Muscle of leg (tissue), 11 donors: ENCODE results near the gene RGS14. TPM values are rescaled to one million over a fixed set of nuclear protein-coding genes. Genes with fewer than 3 reads are reported as not detected.

ENCODE experiments used
- DNase-seq: peaks from one replicate; pipeline ENCODE4 v3.0.0; 2013
- H3K27ac ChIP-seq: one replicate; pipeline ENCODE4 v1.5.1; 2013; ENCODE audit warnings: mild to moderate bottlenecking, low read length, control low read depth
- H3K27me3 ChIP-seq: one replicate; pipeline ENCODE4 v1.6.1; 2013; ENCODE audit warnings: low read length; ENCODE audit not compliant: control insufficient read depth, insufficient read depth
- H3K36me3 ChIP-seq: one replicate; pipeline ENCODE4 v1.6.1; 2013; ENCODE audit warnings: low read length; ENCODE audit not compliant: control insufficient read depth, insufficient read depth
- H3K4me1 ChIP-seq: one replicate; pipeline ENCODE4 v1.6.1; 2013; ENCODE audit warnings: low read length; ENCODE audit not compliant: control insufficient read depth, insufficient read depth
- H3K4me3 ChIP-seq: one replicate; pipeline ENCODE4 v1.5.1; 2013; ENCODE audit warnings: low read length, control low read depth
- H3K9me3 ChIP-seq: replicated peaks from 2 replicates; pipeline ENCODE4 v1.6.1; 2013; ENCODE audit warnings: low read depth, low read length; ENCODE audit not compliant: control insufficient read depth
- WGBS: methylation state at CpG from one replicate; pipeline ENCODE4 v1.1.5; 2013; ENCODE audit warnings: missing lambda C conversion rate; ENCODE audit not compliant: insufficient coverage; 5-methylcytosine and 5-hydroxymethylcytosine counted together
- polyA plus RNA-seq, 8 donors: library from polyadenylated mRNA; unstranded; fragments of 120-200 nt; gene quantifications; one replicate each; pipeline versions ENCODE4 v1.2.1 to v1.2.3, GENCODE V29; 2013; ENCODE audit warnings: inconsistent platforms in 1 of 8, low replicate concordance in 1 of 8; ENCODE audit not compliant: insufficient read length in 8 of 8, insufficient read depth in 1 of 8
- total RNA-seq: library from RNA; stranded (reverse); fragments of 120-200 nt; gene quantifications from one replicate; pipeline ENCODE4 v1.2.4, GENCODE V29; 2013

RGS14 gene
- total and polyA plus RNA-seq, 9 donors = 10.4 to 17.2 (median 12.9) TPM

- Histone ChIP-seq H3K36me3 (no peaks in the 10 kb centered on the region), H3K9me3 (no peaks in the 10 kb centered on the region), H3K4me3 (no peak overlapping the region), H3K27me3 (peaks cover 86% of the 10 kb centered on the region), H3K4me1 (peaks cover 40% of the 10 kb centered on the region), H3K27ac (no peak overlapping the region)
- peak; percentile 37 for DNase-seq
- WGBS = 5% methylated on average over 38 of the region's 49 CpGs
Measured at GRCh38 chr5:177402271-177403043, 44.7 kb downstream of the RGS14 start.

DNA sequence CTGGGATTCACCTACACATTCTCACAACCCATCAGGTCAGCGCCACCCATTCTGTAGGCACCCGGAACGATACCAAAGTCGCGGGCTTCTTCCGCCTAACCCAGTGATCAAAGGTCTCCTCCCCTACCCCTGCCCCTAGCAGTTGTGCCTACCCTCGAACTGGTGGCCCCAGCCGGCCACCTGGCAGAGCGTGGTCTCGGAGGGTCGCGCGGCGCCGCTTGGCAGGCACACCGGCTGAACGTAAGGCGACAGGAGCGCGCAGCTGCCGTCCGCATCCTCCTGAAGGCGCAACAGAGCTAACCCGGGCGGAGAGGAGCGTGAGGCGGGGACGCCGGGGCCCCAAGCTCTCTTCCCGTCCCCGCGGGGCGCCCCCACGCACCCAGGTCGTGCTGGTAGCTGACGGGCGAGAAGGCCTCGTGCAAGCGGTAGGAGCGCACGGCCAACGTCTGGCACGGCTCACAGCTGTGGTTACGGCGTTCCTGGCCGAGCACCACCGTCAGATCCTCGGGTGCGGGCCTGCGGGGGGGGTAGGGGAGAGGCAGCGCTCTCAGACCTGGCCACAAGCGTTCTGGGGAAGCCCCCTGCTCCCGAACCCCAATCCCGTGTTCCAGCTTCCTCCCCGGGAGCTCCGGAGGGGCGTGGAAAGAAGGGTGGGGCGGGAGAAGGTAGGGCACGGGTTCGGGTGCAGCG lies 45.5 kb downstream of the RGS14 start:
- H3K27ac ChIP-seq = no peak overlapping the region
- WGBS = 2% methylated on average over 56 of the region's 61 CpGs
- peaks cover 40% of the 10 kb centered on the region for H3K4me1 ChIP-seq
- peak overlapping the region; percentile 50 for H3K4me3 ChIP-seq
- no peaks in the 10 kb centered on the region for H3K36me3 ChIP-seq
- H3K9me3 ChIP-seq = no peaks in the 10 kb centered on the region
- no peak for DNase-seq
- H3K27me3 ChIP-seq = peaks cover 81% of the 10 kb centered on the region

DNA sequence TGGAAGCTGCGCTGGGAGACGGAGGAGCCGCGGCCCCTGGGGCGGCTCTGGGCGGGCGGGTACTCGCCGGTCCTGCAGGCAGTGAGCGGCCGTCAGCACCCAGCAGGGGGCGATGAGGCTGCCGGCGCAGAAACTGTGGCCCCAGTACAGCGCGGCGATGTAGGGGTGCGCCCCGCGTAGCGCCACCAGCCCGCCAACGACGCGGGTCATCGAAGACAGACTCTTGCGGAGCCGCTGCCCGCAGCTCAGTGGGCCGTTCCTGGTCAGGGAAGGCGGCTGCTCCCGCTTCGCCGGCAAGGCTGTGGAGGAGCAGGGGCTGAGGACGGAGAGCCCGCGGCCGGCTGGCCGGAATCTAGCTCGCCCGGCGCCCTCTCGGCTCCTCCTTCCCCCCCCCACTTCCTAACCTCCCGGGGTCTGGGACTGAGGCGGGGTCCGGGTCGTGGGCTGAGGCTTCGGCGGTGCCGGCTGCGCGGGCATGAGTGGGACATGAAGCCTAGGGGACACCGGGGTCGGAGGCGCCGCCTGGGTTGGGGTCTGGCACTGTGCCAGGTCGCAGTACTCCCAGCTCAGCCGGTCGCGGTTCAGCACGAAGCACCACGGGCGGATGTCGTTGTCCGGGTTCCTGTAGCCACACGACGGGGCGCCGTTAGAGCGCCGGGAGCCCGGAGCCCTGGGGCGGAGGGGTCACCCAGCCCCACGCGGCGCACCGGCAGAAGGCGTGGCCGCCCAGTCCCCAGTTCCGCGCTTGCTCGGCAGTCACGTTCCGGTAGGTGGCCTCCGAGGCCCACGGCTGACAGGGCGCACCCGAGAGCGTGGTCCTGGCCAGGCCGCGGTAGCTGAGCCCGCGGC lies 46.3 kb downstream of the RGS14 start:
- Histone ChIP-seq H3K27ac (no peak overlapping the region), H3K4me3 (peak overlapping the region; percentile 50), H3K9me3 (no peaks in the 10 kb centered on the region), H3K27me3 (peaks cover 74% of the 10 kb centered on the region), H3K36me3 (no peaks in the 10 kb centered on the region), H3K4me1 (peaks cover 40% of the 10 kb centered on the region)
- WGBS = under 1% methylated on average over 72 of the region's 93 CpGs
- DNase-seq = peak; percentile 89

DNA sequence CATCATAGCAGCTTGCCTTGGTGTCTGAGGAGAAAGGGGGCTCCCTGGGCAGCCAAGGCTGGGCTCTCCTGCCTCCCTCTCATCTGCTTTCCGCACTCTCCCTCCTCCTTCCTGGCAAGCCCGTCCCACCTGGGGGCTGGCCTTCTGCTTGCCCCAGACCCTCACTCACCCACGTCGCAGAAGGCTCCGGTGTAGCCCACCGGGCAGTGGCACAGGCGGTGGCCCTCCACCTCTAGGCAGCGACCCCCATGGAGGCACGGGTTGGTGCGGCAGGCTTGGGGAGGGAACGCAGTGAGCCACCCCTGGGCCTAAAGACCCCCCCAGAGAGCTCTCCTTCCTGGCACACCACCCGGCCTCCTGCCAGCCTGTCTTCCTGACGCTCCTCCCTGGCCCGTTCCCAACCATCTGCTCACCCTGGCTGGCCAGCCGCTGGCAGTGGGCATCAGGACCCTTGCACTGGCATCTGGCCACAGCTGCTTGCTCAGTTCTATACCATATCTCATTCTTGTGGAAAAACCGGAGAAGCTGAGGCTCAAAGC lies 47.0 kb downstream of the RGS14 start:
- 23% methylated on average over 14 of the region's 16 CpGs for WGBS
- DNase-seq = no peak
- Histone ChIP-seq H3K9me3 (no peaks in the 10 kb centered on the region), H3K27me3 (peaks cover 70% of the 10 kb centered on the region), H3K4me3 (peak overlapping the region; percentile 50), H3K36me3 (no peaks in the 10 kb centered on the region), H3K27ac (no peak overlapping the region), H3K4me1 (peaks cover 40% of the 10 kb centered on the region)

GRCh38 chr5:177405312-177405711 lies 47.6 kb downstream of the RGS14 start:
- no peaks in the 10 kb centered on the region for H3K9me3 ChIP-seq
- H3K4me3 ChIP-seq = no peak overlapping the region
- no peak overlapping the region for H3K27ac ChIP-seq
- 100% methylated on average over 1 of the region's 2 CpGs for WGBS
- no peaks in the 10 kb centered on the region for H3K36me3 ChIP-seq
- no peak for DNase-seq
- H3K27me3 ChIP-seq = peaks cover 64% of the 10 kb centered on the region
- H3K4me1 ChIP-seq = peaks cover 36% of the 10 kb centered on the region

DNA sequence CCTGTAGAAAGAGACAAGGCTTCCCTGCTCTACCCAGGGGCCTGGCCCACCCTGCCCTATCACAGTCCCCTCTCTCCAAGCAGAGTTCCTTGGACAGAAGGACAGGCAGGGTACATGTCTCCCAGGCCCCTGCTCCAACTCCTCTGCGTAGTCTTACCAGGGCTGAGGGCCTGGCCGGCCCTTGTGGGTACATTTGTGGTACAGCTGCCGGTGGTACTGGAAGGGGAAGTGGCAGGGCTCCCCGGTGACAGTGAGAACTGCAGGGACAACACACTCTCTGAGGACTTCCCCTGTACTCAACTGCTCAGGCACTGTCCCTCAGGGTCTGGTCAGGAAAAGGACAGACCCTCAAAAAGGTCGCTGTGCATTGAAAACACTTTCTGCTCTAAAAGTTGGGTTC lies 48.1 kb downstream of the RGS14 start:
- WGBS = 86% methylated on average over 5 of the region's 5 CpGs
- Histone ChIP-seq H3K4me3 (no peak overlapping the region), H3K36me3 (no peaks in the 10 kb centered on the region), H3K9me3 (no peaks in the 10 kb centered on the region), H3K27ac (no peak overlapping the region), H3K4me1 (peaks cover 32% of the 10 kb centered on the region), H3K27me3 (peaks cover 59% of the 10 kb centered on the region)
- no peak for DNase-seq

GRCh38 chr5:177409043-177409801 lies 51.5 kb downstream of the RGS14 start, which contains the start of gene F12:
F12 (minus strand) TSS chr5:177409564; CDS start chr5:177409527, 37 bp downstream.
- H3K4me1 ChIP-seq = peaks cover 10% of the 10 kb centered on the region
- WGBS = 91% methylated on average over 7 of the region's 9 CpGs
- H3K4me3 ChIP-seq = no peak within 1 kb of the TSS
- no peak within 1 kb of the TSS for H3K27ac ChIP-seq
- no peaks in the 10 kb centered on the region for H3K36me3 ChIP-seq
- DNase-seq = no peak
- no peaks in the 10 kb centered on the region for H3K9me3 ChIP-seq
- H3K27me3 ChIP-seq = peaks cover 28% of the 10 kb centered on the region

- Histone ChIP-seq H3K4me3 (no peak overlapping the region), H3K9me3 (no peaks in the 10 kb centered on the region), H3K27me3 (peaks cover 15% of the 10 kb centered on the region), H3K27ac (no peak overlapping the region), H3K36me3 (no peaks in the 10 kb centered on the region), H3K4me1 (no peaks in the 10 kb centered on the region)
- no peak for DNase-seq
- 100% methylated on average over 2 of the region's 3 CpGs for WGBS
Measured at GRCh38 chr5:177410575-177410974, 52.9 kb downstream of the RGS14 start.

- H3K4me1 ChIP-seq = no peaks in the 10 kb centered on the region
- no peaks in the 10 kb centered on the region for H3K9me3 ChIP-seq
- WGBS = 74% methylated on average over 4 of the region's 8 CpGs
- H3K27ac ChIP-seq = no peak overlapping the region
- H3K36me3 ChIP-seq = no peaks in the 10 kb centered on the region
- no peak overlapping the region for H3K4me3 ChIP-seq
- no peak for DNase-seq
- peaks cover 9% of the 10 kb centered on the region for H3K27me3 ChIP-seq
Measured at GRCh38 chr5:177412603-177413233, 55.0 kb downstream of the RGS14 start.
